Measurements from ENCODE around the gene CTSK.

Gene CTSK

DNA sequence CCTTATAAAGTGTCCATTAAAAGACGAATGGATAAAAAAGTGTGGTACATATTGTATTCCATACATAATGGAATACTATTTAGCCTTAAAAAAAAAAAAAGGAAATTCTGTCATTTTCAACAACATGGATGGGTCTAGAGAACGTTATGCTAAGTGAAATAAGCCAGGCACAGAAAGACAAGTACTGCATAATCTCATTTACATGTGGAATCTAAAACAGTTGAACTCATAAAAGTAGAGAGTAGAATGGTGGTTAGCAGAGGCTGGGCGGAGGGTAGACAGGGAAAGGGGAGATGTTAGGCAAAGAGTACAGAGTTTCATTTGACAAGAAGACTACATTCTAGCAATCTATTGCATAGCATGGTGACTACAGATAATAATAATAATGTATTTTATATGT is 45.0 kb downstream of the CTSK start:
- FAIRE-seq, result no peak

DNA sequence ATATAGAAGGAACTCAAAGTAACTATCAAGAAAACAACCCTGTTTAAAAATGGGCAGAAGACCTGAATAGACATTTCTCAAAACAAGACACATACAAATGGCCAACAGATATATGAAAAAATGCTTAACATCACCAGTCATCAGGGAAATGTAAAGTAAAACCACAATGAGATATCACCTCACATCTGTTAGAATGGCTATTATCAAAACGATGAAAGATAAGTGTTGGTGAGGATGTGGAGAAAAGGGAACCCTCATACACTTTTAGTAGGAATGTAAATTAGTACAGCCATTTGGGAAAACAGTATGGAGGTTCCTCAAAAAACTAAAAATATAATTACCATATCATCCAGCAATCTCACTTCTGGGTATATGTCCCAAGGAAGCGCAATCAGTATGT is 45.5 kb downstream of the CTSK start:
- DNase-seq (ENCODE audit: low spot score) (no peak), FAIRE-seq (no peak)

More for the DNA sequence above, 45.0 kb downstream of the CTSK start:
- no peak for DNase-seq (ENCODE audit: low spot score)

DNA sequence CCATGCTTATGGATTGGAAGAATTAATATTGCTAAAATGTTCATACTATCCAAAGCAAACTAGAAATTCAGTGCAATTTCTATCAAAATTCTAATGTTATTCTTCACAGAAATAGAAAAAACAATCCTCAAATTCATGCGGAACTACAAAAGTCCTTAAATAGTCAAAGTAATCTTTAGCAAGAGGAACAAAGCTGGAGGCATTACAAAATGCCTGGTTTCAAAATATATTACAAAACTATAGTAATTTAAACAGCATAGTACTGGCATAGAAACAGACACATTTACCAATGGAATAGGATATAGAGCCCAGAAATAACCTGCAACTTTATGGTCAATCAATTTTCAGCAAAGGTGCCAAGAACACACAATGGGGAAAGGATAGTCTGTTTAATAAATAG is 46.3 kb downstream of the CTSK start:
- no peak for DNase-seq (ENCODE audit: low spot score)
- FAIRE-seq, result no peak

DNA sequence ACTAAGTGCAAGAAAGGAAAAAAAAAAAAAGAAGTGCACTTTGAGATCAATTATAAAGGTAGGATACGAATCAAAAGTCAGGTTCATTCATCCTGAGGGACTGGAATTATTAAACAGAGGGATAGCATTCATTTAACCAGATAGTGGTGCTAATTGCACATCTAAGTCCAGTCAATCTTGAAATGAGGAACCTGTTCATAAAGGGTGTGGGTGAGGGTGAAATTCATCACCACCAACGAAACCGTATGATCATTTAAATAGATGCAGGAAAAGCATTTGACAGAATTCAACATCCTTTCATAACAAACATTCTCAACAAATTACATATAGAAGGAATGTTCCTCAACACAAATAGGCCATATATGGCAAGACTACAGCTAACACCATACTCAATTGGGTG is 48.0 kb downstream of the CTSK start:
- DNase-seq (ENCODE audit: low spot score) (no peak), FAIRE-seq (no peak)

DNA sequence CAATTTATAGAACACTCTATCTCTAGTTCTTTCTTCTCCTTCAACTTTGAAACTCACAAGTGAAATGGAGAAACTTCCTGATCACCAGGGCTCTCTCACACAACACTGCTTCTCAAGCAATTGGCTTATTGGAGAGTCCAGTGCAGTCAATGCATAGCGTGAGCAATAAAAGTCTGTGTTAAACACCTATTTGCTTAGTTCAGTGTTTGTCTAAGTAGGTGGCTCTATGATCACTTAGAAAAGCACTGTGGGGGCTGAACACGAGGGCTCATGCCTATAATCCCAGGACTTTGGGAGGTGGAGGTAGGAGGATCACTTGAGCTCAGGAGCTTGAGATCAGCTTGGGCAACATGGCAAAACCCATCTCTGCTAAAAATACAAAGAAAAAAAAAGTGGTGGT is 54.6 kb downstream of the CTSK start:
- FAIRE-seq (no peak), DNase-seq (ENCODE audit: low spot score) (no peak)

DNA sequence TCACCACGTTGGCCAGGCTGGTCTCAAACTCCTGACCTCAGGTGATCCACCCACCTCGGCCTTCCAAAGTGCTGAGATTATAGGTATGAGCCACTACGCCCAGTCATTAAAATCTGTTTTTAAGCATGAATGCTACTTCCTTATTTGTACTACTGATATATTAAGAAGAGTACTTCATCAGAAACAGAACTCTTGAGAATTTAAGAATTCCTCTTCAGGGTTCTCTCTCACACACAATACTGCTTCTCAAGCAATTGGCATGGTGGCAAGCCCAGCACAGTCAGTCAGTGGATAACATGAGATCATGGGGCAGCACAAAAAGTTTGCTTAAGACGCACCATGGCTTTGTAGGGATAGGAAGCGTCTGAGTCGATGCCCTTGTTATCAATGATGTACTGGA is 56.6 kb downstream of the CTSK start:
- DNase-seq (ENCODE audit: low spot score), result no peak

DNA sequence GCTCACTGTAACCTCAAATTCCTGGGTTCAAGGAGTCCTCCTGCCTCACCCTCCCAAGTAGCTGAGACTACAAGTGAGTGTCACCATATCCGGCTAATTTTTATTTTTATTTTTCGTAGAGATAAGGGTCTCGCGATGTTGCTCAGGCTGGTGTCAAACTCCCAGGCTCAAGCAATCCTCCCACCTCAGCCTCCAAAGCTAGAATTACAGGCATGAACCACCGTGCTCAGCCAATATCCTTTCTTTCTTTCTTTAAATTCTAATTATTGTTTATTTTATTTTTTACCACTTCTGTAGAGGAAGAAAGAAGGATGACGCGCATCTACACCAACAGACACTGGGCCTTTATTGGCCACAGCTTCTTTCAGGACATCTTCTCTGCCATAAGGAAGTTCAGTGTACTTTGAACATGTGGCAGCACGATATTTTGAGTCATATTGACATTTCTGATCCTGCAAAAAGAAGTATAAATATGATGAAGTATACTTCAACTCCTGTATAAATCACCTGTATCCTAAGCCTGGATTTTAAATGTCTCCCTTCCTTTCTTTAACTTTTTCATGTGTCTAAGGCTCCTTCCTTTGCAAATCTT is 58.2 kb downstream of the CTSK start:
- DNase-seq (ENCODE audit: low spot score) (no peak), FAIRE-seq (no peak)

More for the DNA sequence above, 56.6 kb downstream of the CTSK start:
- FAIRE-seq, result no peak

DNA sequence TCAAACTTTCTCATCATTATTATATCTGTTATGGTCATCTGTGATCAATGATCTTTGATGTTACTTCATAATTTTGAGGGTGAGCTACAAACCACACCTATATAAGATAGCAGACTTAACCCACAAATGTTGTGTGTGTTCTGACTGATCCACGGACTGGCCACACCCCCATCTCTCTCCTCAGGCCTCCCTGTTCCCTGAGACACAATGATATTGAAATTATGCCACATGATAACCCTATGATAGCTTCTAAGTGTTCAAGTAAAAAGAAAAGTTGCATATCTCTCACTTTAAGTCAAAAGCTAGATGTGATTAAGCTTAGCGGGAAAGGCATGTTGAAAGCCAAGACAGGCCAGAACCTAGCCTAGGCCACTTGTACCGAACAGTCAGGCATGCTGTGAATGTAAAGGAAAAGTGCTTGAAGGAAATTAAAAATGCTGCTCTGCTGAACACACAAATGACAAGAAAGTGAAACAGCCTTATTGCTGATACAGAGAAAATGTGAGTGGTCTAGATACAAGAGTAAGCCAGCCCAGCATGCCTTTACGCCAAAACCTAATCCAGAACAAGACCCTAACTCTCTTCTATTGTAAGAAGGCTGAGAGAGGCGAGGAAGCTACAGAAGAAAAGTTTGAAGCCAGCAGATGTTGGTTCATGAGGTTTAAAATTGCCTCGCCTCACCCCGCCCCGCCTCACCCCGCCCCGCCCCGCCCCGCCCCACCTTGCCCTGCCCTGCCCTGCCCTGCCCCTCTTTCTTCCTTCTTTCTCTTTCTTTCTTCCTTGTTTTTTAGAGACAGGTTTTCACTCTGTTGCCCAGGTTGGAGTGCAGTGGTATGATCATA is 59.0 kb downstream of the CTSK start:
- FAIRE-seq (no peak), DNase-seq (ENCODE audit: low spot score) (no peak)
